Neural cell (in vitro differentiated cells): ENCODE measurements around the gene PDK2. TPM values are rescaled to one million over a fixed set of nuclear protein-coding genes. Genes with fewer than 3 reads are reported as not detected.
A peak's percentile ranks its signal among the peaks of the same experiment; 100 is the strongest.

Source experiments
- H2AFZ ChIP-seq: fragments of 200-600, 300-800 bp; sonication (generic), shearing (Covaris generic); 2 replicates; pipeline ENCODE4 v1.6.0; 2014; ENCODE audit warnings: low read depth, mild to moderate bottlenecking, antibody characterized with exemption, low read length, moderate library complexity
- H3F3A ChIP-seq: fragments of 200-600 bp; shearing (Covaris generic); 2 replicates; pipeline ENCODE4 v1.6.1; 2016; ENCODE audit warnings: mild to moderate bottlenecking, moderate library complexity, mixed read lengths, antibody characterized with exemption, low read length; ENCODE audit not compliant: insufficient read depth, poor library complexity, severe bottlenecking
- H3K27ac ChIP-seq: fragments of 200-600, 300-800 bp; sonication (generic), shearing (Covaris generic); 2 replicates; pipeline ENCODE4 v1.5.1; 2014; ENCODE audit warnings: mild to moderate bottlenecking, low read length, moderate library complexity
- H3K27me3 ChIP-seq: fragments of 300-800, 200-600 bp; sonication (generic), shearing (Covaris generic); 2 replicates; pipeline ENCODE4 v1.6.0; 2014; ENCODE audit warnings: mild to moderate bottlenecking, low read depth, low read length, moderate library complexity; ENCODE audit not compliant: insufficient read depth
- H3K36me3 ChIP-seq: fragments of 300-800, 200-600 bp; sonication (generic), shearing (Covaris generic); 2 replicates; pipeline ENCODE4 v1.5.1; 2014; ENCODE audit warnings: mild to moderate bottlenecking, antibody characterized with exemption, low read length, moderate library complexity; ENCODE audit not compliant: insufficient read depth
- H3K4me2 ChIP-seq: fragments of 300-800, 200-600 bp; sonication (generic), shearing (Covaris generic); 2 replicates; pipeline ENCODE4 v1.6.0; 2014; ENCODE audit warnings: mild to moderate bottlenecking, low read length
- H3K4me3 ChIP-seq: fragments of 300-800, 200-600 bp; sonication (generic), shearing (Covaris generic); 2 replicates; pipeline ENCODE4 v1.5.1; 2014; ENCODE audit warnings: mild to moderate bottlenecking, low read length, moderate library complexity
- H3K79me2 ChIP-seq: fragments of 200-600 bp; shearing (Covaris generic); replicated peaks from 2 replicates; pipeline ENCODE4 v1.6.0; 2014; ENCODE audit warnings: mild to moderate bottlenecking, low read length, moderate library complexity; ENCODE audit not compliant: insufficient read depth
- H3K9ac ChIP-seq: fragments of 300-800, 200-600 bp; sonication (generic), shearing (Covaris generic); 2 replicates; pipeline ENCODE4 v1.6.1; 2016; ENCODE audit warnings: mild to moderate bottlenecking, low read length, mixed read lengths
- H3K9me2 ChIP-seq: fragments of 200-600 bp; shearing (Covaris generic); 2 replicates; pipeline ENCODE4 v1.6.1; 2016; ENCODE audit warnings: mild to moderate bottlenecking, low read length, mixed read lengths; ENCODE audit not compliant: insufficient read depth
- H3K9me3 ChIP-seq: fragments of 200-600, 300-800 bp; sonication (generic), shearing (Covaris generic); 2 replicates; pipeline ENCODE4 v1.6.1; 2016; ENCODE audit warnings: mild to moderate bottlenecking, mixed run types, low read length, moderate library complexity, mixed read lengths
- H4K20me1 ChIP-seq: fragments of 200-600 bp; shearing (Covaris generic); 2 replicates; pipeline ENCODE4 v1.6.1; 2016; ENCODE audit warnings: mild to moderate bottlenecking, mixed run types; ENCODE audit not compliant: insufficient read depth
- CTCF ChIP-seq: fragments of 450-650 bp; IDR thresholded peaks from 2 replicates; pipeline ENCODE4 v1.5.1; 2014; ENCODE audit warnings: antibody characterized with exemption, mild to moderate bottlenecking, moderate library complexity; ENCODE audit not compliant: poor library complexity, severe bottlenecking
- EP300 ChIP-seq: fragments of 450-650 bp; conservative IDR thresholded peaks from 2 replicates; pipeline ENCODE4 v1.6.1; 2014; ENCODE audit warnings: antibody characterized with exemption, mild to moderate bottlenecking, moderate library complexity; ENCODE audit not compliant: poor library complexity, severe bottlenecking
- EZH2 ChIP-seq: fragments of 200-600, 300-800 bp; shearing (Covaris generic), sonication (generic); IDR thresholded peaks from 2 replicates; pipeline ENCODE4 v1.6.1; 2014; ENCODE audit warnings: antibody characterized with exemption, low read length, borderline replicate concordance, mild to moderate bottlenecking; ENCODE audit not compliant: insufficient read depth, poor library complexity, severe bottlenecking
- MXI1 ChIP-seq: fragments of 450-650 bp; conservative IDR thresholded peaks from 2 replicates; pipeline ENCODE4 v1.6.1; 2014; ENCODE audit warnings: antibody characterized with exemption, mild to moderate bottlenecking; ENCODE audit not compliant: poor library complexity, severe bottlenecking
- RAD21 ChIP-seq: fragments of 450-650 bp; conservative IDR thresholded peaks from 2 replicates; pipeline ENCODE4 v1.6.1; 2014; ENCODE audit warnings: antibody characterized with exemption, mild to moderate bottlenecking, moderate library complexity
- REST ChIP-seq: IDR thresholded peaks from 2 replicates; pipeline ENCODE4 v1.6.1; 2012; ENCODE audit warnings: borderline replicate concordance
- SMC3 ChIP-seq: fragments of 450-650 bp; conservative IDR thresholded peaks from 2 replicates; pipeline ENCODE4 v1.6.1; 2014; ENCODE audit warnings: antibody characterized with exemption, mild to moderate bottlenecking, moderate library complexity; ENCODE audit not compliant: poor library complexity
- TAF1 ChIP-seq: IDR thresholded peaks from 2 replicates; pipeline ENCODE4 v1.6.1; 2012; ENCODE audit warnings: low read depth
- polyA plus RNA-seq: library from polyadenylated mRNA; depleted of rRNA; stranded (reverse); fragments of >200 nt; gene quantifications from 2 replicates; pipeline ENCODE4 v1.2.3, GENCODE V29; 2014

Gene PDK2
- polyA plus RNA-seq, 1 donor from 2014 or later: 36.2 TPM

DNA sequence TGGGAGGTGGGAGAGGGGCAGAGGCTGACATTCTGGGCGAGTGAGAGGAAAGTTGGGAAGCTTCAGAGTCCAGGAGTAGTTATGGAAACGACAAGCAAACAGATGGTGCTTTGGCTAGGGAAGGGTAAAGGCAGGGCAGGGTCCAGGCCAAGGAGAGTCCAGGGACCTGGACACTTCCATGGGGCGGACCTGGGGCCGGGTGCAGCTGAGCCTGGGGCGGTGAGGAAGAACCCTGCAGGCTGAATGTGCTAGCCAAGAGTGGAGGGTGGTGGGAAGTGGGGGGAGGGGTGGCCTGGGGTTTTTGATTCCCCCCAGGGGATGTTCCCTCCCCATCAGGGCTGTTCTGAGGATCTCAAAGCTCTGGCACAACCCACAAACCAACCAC is 52.7 kb downstream of the PDK2 start:
- no peaks in the 10 kb centered on the region for H3K9me3 ChIP-seq
- H3F3A ChIP-seq: no peaks in the 10 kb centered on the region
- no peaks in the 10 kb centered on the region for H3K27me3 ChIP-seq
- peak overlapping the region; percentile 91 for H3K4me3 ChIP-seq
- H3K9me2 ChIP-seq: no peaks in the 10 kb centered on the region
- H3K4me2 ChIP-seq: peak overlapping the region; percentile 90
- no peak overlapping the region for H2AFZ ChIP-seq
- TF ChIP-seq TAF1 (no peak), SMC3 (no peak), CTCF (no peak), EZH2 (no peak), RAD21 (no peak), MXI1 (no peak), REST (no peak), EP300 (no peak)
- no peaks in the 10 kb centered on the region for H3K36me3 ChIP-seq
- peak overlapping the region; percentile 94 for H3K9ac ChIP-seq
- peaks cover 43% of the 10 kb centered on the region for H3K79me2 ChIP-seq
- peaks cover 40% of the 10 kb centered on the region for H4K20me1 ChIP-seq
- no peak overlapping the region for H3K27ac ChIP-seq

DNA sequence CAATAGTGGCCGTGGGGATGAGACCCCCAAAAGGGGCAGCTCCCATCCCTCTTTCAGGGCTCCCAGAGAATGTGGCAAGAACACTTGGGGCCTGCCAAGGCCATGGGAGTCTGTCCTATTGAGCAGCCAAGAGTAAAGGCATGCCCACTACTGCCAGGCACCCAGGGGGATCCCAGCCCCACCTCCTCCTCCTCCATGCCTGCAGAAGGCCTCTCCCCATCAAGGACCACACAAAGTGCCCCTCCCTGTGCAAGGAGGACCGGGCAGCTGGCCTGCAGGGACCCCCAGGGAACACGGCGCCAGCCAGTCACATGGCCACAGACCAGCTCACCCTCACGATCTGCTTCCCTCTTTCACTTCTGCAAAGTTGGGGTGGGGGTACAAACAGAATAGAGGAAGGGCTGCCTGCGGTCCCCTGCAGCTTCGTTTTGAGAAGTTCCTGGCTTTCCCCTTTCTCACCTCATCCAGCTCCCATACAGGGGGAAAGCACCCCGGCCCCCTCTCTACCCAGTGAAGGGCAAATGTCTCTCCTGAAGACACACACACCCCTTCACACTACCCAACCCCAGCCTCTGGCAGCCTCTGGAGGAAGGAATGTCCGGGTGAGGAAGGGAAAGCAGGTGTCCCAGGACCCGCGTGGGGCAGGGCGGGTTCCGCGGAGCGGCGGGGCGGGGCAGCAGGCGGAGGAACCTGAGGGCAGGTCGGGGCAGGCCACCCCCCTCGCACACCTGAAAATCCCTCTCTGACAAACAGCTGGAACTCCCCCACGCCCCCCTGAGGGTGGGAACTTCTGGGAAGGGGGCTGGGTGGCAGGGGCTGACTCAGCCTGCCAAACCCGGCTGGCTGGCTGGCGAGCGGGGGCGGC is 53.3 kb downstream of the PDK2 start:
- Histone ChIP-seq H3F3A (no peaks in the 10 kb centered on the region), H4K20me1 (peaks cover 40% of the 10 kb centered on the region), H3K9me3 (no peaks in the 10 kb centered on the region), H2AFZ (no peak overlapping the region), H3K9ac (peak overlapping the region; percentile 94), H3K27ac (no peak overlapping the region), H3K4me3 (peak overlapping the region; percentile 91), H3K36me3 (no peaks in the 10 kb centered on the region), H3K4me2 (peak overlapping the region; percentile 90), H3K27me3 (no peaks in the 10 kb centered on the region), H3K79me2 (peaks cover 43% of the 10 kb centered on the region), H3K9me2 (no peaks in the 10 kb centered on the region)
- TF ChIP-seq MXI1 (peak; percentile 48), EP300 (no peak)
